ENCODE data around the gene JUP.

The JUP gene

DNA sequence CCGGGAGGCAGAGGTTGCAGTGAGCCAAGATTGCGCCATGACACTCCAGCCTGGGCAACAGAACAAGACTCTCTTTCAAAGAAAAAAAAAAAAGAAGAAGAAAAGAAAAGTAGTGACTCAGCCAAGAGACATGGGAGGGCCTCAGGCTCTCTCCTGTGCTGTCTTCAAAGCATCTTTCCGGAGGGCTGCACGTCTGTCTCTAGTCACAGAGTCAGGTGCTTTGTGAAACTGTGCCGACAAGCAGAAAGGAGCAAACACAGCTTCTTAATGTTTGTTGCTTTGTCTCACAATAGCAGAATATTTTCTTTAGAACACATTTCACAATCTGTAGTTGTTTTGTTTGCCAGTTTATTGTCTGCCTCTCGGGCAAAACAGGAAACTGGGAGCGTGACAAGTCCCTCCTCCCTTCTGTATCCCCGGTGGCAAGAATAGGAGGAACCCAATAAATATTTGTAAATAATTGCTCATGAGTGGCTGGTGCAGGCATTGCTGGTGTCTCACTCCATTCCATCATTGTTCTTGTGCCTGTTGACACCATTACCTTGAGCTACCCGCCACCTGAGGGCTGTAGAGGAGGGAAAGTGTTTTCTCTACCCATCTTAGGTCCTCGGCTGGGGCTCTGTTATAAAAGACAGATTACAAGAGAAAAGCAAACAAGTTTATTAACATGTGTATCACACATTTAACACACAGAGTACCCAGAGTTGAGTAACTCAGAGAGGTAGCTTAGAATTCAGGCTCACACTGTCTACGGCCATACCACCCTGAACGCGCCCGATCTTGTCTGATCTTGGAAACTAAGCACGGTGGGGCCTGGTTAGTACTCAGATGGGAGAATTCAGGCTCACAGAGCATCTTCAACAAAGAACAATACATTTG lies 68.9 kb downstream of the JUP start:
- peak; percentile 54 for DNase-seq

DNA sequence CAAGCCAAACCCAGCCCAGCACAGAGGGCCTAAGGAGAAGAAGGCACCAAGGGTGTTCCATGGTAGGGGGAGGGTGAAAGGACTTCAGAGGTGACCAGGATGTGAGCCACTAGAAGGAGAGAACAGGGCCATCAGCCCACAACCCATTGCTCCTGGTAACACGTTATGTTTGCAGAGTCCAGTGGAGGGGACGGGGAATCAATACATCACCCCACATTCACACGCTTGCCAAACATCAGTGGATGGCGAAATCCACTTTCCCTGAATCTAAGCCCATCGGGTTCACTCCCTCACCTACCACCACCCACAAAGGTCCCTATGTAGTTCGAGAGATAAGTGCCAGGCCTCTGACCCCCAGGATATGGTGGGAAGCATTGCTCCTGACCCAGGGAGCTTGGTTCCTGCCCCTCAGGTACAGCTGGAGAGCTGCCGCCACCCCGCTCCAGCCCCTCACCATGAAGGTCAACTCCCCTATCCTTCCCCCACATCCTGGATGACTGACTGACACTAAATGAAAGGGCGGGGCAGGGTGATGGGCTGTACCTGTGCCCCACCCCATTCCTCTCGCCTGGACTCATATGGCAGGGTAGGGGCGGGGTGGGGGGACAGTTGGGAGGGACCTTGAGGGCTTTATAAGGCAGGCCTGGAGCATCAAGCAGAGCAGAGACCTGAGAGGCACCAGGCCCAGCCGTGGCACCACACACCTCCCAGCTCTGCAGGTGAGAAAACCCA lies 74.7 kb downstream of the JUP start, which contains the start of gene GAST:
Gene GAST, plus strand, starts transcription at position 663 of the 732 bp plus-strand sequence. CDS start 3,106 bp downstream, outside the sequence.
- DNase-seq: no peak

DNA sequence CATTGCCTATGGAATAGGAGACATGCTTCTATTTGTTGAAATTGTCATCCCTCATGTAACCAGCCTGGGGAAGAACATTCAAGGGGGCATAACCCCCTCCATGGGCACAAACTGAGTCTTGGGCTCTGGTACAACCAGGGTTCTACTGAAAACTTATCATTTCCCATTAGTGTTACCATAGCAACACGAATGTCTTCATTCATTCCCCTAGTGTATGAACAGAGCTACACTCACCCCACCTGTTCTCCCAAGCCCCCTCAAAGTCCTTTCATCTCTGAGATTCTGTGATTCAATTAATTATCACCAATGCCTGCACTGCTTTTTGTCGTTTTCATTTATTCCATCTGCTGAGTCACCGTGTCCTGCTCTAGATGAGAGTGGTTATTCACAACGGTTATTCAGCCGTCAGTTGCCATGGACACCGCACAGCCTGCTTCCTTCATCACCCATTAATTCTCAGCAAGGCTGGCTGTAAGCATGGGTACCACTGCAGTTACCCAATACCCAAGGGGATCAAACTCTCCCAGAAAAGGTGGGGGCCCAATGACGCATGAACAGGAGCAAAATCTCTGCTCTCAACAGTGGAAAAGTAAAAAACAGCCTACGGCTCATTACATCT lies 75.9 kb downstream of the JUP start:
- DNase-seq: peak; percentile 71

DNA sequence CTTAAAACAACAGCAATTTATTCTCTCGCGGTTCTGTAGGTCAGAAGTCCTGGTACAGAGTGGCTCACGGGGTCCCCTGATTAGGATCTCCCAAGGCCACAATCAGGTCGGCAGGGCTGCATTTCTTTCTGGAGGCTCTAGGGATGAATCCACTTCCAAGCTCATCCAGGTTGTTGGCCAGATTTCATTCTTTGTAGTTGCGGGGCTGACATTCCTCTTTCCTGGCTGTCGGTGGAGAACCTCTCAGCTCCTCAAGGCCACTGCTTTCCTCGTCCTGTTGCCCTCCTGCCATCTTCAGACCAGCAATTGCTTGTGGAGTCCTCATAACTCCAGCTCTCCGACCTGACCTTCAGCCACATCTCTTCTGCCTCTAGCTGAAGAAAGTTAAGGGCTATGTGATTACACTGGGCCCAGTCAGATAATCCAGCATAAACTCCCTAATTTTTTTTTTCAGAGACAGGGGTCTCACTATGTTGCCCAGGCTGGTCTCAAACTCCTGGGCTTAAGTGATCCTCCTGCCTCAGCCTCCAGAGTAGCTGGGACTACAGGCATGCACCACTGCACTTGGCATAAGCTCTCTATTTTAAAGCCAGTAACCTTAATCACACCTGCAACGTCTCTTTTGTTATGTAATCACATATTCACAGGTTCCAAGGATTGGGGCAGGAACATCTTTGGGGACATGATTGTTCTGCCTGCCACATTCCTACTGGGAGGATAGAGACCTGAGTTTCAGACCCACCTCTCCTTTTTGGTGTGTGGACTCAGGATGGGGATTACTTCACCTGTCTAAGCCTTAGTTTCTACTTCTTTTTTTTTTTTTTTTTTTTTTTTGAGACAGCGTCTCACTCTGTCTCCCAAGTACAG lies 78.5 kb downstream of the JUP start:
- DNase-seq: no peak

DNA sequence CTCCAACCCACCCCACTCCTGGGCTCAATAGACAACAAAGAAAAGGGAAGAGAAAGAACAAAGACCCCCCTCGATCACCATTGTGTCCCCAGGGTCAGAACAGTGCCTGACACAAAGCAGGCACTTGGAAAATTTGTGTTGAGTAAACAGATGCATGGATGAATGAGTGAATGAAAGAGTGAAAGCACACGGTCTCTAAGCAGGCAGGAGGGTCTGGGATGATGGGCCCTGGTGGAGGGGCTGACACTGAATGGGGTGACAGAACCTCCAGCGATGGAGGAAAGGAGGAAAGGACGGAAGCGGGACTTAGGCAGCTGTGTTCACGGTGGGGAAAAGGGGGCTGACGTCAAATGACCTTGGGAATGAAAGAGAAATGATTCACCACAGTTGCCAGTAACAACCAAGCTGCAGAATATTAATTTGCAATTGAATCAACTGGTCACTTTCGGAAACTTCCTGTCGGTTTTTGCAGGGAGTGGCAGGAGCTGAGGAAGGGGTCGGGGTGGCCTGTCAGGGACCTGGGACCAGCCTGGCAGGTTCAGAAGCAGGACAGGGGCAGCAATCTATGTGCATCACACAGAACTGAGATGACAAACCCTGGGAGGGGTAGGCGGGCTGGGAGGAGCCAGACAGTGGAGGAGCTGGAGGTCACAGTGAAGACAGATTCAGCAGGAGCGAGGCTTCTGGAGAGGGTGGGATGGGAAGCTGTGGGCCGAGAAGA lies 81.1 kb downstream of the JUP start:
- no peak for DNase-seq

Data from DMS53 (cell line).